HG02610 (cell line): ENCODE measurements around the gene HOXD13.

Experiments used
- ATAC-seq: cut with Tn5 transposase; IDR thresholded peaks from one replicate; pipeline ENCODE4 v1.9.1; 2021; ENCODE audit warnings: mild to moderate bottlenecking, moderate library complexity; ENCODE audit not compliant: unreplicated experiment

The HOXD13 gene

DNA sequence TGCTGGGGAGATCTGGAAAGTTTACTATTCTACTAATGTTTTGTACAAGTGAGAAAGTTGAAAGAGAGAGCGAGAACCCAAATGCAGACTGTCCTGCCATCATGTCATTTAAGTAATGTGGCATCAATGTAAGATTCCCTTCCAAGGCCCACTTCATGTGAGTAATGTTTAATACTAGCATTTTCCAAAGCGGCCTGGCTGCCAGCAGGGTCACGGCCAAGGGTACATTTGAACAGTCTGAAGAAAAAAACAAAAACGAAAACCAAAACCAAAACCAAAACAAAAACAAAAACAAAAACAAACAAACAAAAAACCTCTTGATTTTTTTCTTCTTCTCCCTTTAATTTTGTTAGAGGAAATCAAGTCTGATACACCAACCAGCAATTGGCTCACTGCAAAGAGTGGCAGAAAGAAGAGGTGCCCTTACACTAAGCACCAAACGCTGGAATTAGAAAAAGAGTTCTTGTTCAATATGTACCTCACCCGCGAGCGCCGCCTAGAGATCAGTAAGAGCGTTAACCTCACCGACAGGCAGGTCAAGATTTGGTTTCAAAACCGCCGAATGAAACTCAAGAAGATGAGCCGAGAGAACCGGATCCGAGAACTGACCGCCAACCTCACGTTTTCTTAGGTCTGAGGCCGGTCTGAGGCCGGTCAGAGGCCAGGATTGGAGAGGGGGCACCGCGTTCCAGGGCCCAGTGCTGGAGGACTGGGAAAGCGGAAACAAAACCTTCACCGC lies 26.2 kb downstream of the HOXD13 start:
- ATAC-seq, result no peak

DNA sequence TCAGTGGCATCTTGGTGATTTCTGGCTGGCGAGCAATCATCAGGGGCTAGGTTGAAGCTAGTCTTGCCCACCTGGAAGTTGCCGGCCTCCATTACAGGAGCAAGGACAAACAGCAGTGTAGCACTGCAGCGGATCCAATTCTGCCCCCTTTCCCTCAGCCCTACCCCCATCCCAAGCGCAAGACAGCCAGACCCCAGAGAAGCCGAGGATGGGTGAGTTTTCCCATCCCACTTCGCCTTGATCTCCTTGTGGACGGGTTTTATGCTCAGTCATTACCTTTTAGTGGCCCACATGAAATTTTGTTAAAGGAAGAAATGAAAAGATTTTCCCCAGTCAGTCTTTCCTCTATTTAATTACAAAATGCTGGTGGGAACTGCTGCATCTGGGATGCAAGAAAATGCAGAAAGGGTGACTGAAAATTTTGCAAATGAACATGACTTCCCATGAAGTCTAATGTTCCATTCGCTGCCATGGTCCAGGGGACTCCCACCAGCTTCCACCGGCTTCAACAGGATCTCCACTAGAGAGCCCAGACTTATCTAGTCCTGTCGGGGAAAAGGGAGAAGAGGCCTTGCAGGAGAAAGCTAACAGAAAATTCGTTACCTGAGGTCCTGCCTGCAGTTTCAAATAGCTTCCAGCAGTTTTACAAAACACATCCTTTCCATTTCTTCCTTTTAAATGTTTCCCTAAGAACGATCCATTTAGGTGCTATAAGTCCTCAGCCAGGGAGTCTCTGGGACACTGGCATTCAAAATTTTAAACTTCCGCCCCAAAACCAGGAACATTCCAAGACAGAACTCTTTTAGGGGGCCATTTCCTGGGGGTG lies 28.1 kb downstream of the HOXD13 start:
- no peak for ATAC-seq

DNA sequence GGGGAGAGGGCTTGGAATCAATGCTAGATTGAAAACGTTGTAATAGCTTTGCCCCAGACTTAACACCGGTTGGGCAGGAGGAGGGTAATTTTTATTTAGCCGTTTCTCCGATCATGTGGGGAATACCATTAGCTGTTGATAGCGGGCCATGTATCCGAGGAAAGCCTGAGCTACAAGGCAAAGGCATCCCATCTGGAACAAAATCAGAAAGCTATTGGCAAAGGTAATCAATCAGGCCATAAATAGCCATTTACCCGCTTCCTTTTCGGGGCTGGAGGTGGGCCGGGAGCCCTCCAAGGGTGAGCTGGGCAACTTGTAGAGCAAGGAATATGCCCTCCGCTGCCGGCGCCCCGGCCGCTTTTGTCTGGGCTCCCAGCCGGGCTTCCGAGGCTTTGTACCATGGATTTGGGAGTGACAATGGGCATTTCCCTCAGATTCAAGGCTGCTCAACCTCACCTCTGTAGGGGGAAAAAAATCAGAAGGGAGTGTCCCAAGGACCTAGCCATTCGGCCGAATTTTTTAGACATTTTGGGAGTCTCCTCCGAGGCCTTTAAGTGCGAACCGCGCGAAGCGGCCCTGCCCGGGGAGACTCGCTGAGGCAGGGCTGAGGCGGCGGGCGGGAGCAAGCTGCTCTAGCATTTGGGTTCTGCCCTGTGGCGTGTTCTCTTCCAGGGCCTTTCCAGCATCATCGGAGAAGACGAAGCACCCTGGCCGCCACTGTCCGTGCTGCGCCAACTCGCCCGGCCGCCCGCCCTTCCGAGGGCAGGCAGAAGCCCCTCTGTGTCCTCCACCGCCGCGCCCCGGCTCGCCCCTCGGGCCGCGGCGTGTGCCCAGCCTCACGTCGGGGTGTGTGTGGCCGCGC lies 28.9 kb downstream of the HOXD13 start:
- ATAC-seq, result no peak

DNA sequence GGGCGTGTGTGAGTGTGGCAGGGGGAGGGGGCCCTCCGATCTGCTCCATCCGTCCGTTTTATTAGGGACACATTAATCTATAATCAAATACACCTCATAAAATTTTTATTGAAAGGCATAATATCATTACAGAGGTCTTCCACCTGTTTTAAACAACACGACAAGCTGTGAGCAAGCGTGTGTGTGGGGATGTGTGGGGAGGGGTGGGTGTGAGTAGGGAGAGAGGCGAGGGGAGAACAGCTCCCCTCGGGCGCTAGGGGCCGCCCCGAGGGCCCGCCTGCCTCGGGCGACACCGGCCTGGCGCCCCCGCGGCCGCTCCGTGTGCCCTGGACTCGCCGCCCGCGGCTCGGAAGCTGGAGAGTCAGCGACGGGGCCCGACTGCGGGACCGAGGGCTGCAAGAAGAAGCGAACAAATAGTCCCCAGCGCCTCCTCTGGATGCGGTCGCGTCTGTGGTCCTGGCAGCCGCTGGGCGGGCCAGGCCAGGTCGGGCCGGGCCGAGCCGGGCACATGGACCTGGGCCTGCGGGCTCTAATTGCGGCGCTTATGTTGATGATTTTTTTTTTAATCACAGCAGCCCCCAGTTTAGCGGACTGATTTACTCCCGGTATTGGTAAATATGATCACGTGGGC lies 29.6 kb downstream of the HOXD13 start:
- no peak for ATAC-seq

DNA sequence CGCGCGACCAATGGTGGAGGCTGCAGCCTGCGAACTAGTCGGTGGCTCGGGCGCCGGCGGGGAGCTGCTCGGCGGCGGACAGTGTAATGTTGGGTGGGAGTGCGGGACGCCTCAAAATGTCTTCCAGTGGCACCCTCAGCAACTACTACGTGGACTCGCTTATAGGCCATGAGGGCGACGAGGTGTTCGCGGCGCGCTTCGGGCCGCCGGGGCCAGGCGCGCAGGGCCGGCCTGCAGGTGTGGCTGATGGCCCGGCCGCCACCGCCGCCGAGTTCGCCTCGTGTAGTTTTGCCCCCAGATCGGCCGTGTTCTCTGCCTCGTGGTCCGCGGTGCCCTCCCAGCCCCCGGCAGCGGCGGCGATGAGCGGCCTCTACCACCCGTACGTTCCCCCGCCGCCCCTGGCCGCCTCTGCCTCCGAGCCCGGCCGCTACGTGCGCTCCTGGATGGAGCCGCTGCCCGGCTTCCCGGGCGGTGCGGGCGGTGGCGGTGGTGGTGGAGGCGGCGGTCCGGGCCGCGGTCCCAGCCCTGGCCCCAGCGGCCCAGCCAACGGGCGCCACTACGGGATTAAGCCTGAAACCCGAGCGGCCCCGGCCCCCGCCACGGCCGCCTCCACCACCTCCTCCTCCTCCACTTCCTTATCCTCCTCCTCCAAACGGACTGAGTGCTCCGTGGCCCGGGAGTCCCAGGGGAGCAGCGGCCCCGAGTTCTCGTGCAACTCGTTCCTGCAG lies 30.3 kb downstream of the HOXD13 start, which contains the start of gene HOXD9:
TSS of gene HOXD9 (plus strand) at position 37 of the 728 bp plus-strand sequence. CDS start at position 87, 50 bp downstream.
- ATAC-seq, result no peak

DNA sequence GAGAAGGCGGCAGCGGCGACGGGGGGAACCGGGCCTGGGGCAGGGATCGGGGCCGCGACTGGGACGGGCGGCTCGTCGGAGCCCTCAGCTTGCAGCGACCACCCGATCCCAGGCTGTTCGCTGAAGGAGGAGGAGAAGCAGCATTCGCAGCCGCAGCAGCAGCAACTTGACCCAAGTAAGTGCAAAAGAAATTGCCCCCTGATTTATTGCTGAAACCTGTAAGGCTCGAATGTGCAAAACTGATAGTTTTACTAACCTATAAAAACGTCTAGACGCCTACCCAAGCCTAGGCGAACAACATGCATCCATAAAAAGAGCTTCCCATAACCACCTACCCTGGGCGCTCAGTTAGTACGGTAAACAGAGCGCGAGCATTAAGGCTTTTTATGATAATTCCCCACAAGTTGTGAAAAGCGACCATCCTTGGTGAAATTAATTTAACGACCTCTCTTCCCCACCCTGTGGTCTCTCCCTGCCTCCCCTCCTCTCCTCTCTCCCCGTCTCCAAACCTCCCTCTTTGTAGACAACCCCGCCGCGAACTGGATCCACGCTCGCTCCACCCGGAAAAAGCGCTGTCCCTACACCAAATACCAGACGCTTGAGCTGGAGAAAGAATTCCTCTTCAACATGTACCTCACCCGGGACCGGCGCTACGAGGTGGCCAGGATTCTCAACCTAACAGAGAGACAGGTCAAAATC lies 31.0 kb downstream of the HOXD13 start:
- ATAC-seq, result no peak

DNA sequence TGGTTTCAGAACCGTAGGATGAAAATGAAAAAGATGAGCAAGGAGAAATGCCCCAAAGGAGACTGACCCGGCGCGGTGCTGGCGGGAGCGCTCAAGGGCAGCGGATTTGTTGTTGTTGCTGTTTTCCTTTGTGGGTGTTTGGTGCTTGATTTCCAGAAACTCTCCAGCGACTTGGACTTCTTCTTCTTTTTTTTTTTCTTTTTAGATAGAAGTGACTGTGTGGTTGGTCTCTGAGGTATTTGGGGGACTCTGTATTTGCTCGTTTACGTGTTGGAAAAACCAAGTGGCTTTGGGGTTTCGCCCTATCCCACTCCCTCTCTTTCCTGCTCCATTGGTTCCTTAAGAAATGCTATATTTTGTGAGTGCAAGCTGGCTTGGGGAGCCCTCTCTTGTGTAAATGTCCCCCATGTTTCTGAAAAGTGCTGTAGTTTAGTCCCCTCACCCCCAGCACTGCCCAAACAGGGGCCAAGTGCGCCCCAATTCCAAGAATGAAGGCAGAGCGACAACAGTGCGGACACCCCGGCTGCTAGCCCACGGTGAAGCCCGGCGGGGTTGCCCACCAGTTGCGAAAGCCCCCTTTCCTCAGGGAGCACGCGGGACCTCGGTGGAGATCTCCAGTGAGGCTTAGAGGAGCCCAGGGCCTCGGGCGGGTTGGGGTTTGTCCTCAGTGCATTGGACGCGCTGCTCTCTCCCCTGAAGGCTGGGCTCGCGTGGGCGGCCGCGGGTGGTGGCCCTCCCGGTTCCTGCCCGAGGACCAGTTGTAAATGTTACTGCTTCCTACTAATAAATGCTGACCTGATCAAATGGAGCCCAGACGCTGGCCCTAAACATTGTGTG lies 31.8 kb downstream of the HOXD13 start:
- ATAC-seq, result no peak

DNA sequence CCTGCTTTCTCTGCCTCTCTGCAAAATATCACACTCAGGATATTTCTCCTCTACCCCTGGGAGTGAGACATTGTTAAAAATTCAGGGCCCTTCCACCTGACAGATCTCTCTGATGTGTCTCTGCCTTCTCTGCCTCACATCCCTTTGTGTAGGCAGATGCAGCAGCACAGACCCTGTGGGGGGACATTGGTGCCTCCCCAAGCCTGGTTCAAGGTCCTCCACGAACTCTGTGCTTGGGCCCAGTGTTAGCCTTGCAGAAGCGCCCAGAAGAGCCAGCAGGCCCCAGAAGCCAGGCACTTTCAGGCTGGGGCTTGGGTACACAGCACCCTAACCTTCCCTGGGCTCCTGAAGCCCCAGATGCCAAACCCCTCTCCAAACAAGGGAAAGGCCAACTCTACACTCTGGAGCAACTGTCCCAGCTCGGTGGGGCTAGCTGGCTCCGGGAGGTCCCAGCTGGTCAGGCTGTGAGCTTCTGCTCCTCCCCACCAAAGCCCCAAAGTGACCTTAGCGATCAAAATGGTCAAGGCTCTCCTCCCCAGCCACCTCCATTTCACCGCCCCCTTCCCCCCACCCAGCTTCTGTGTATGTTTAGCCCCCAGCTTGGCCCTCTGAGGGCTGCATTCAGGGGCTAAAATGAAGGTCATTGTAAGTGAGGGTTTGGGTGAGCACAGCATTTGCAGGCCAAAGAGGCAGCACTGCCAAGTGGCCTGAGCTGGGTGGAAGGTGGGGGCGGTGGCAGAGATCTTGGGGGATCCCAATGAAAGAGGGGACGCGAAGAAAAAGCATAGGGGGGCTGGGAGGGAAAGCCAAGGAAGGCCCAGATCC lies 32.6 kb downstream of the HOXD13 start:
- no peak for ATAC-seq

DNA sequence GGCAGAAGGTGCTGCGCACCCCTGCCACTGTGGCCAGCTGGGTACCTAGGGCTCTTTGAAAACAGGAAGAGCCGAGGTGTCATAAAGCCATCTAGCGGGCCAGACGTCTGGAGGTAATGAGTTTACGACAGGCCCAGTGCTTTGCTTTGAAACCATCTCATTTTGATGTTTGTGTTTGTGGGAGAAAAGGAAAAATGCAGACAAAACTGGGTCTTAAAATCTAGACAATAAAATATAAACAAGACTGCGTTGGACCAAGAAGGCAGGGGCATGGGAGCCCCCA lies 33.2 kb downstream of the HOXD13 start:
- no peak for ATAC-seq

DNA sequence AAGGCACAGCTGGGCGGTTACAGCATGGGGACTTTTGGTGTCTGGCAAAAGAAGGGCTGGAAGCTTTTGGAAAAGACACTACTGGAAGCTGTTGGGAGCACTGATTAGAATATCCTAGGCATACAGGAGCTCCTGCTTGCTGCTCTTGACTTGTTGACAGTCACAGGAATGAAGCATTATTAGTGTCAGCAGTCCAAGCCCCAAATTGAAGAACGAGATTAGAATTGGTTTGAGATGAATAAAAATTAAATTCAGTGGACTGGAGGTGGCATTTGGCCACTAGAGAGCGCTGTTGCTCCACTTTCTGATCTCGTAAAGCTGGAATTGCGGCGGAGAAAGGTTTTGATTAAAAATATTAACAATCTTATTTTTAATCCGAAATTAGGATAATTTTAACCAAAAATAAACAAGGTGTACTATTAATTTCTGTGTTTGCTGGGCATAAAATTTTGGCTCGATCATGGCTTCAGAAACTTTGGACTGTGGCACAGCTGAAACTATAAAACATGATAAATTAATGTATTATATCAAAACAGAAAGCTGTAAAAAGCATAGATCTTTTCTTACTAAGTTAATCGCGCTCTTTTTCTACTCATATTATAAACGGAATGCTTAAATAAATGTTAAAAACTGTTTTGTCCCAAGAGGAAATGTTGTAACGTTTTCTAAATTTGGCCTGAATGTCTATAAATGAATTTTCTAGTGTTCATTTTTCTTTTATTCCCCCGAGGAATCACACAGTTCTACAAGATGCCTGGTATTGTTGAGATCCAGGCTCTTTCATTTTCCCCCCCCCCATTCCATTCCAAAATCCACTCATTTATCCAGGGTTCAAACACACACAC lies 34.6 kb downstream of the HOXD13 start:
- no peak for ATAC-seq

DNA sequence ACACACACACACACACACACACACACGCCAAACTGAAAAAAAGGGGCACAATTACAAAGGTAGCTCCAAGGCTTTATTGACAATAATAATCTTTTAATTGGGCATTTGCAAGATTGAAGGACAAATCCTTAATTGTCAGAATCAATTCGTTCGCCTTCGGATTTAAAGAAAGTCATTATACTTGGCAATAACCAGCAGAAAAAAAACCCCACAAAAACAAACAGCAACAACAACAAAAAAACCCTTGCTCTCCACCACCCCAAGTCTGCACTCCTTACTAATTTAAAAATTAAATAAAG lies 35.2 kb downstream of the HOXD13 start:
- no peak for ATAC-seq

DNA sequence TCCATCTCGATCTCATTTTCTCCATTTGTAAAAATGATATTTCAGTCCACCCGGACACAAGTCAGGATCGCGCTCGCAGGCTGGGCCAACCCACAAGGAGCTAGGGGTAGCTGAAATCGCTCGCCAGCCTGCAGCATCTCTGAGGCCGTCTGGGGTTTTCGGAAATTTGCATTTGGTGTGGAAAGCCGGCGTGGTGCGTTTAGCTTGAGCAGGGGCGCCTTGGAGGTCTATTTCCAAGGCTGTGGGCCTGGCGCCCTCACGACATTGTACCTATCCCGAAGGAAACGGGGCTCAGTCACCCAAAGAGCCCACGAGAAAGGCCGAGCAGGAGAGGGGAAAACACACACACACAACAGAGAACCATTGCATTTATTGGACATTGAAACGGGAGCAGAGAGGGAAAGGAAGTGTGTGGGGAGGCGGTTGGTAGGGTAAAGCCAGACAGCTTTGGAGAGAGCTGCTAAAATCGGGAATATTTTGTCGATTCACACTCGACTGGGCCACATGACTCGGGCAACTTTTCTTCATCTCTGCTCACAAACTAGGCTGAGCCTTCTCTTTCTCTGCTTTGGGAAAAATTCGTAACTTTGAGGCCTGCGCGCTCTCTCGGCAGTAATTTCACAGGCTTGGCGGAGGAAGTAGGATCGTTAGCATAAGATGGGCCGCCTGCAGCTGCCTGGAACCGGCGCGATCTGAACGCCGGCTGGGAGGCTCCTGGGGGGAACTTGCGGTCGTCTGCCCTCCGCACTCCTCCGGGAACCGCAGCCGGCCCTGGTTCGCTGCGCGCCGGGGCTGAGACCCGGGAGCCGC lies 35.9 kb downstream of the HOXD13 start:
- no peak for ATAC-seq

DNA sequence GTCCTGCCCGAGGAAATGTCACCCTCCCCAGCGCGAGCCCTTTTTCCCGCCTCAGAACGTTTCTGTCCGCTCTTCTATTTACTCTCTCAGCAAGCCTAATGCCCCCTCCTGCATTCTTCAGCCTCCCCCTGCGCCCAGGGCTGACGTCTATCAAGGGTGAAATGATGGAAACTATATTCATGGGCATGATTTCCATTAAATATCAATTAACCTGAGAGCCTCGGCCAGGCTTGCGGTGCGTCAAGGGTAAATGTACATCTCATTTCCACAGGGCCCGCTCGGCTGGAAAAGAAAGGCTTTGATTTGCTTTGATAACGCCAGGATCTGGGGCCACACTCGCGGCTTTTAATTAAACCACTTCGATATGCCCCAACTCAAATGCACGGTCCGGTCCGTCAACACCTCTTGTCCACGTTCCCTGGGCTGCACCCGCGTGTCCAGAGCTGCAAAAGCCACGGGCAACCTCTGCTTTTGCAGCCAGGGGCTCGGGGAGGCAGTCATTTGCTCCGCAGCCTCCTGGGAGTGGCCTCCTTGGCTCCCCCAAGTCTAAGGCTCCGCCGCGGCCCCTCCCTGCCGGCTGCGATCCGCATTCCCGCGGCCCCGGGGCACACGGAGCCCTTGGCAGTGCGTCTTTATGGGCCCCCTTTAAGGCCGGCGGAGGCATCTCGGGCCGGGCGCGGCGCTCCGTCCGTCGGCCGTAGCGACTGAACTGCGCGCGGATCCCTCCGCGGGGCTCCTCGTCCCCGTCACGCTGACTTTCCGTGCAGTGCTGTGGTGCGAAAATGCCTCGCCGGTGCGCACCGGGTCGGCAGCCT lies 36.7 kb downstream of the HOXD13 start, which contains the start of gene HOXD8:
TSS of gene HOXD8 (plus strand) at position 724 of the 815 bp plus-strand sequence. CDS start 662 bp downstream, outside the sequence.
- ATAC-seq, result no peak

DNA sequence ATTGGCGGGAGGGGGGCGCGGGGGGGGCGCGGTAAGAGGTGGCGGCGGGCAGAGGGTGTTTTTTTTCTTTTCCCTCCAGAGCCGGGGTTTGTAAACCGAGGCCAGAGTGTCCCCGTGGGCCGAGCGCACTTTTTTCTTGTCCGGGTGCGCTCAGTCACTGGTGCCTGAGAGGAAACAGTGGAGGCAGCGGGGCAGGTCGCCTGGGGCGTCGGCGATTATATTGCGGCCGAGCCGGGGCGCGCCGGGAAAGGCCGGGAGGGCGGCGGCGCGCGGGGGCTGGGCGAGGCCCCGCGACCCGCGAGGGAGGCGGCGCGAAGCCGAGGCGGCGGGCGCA lies 37.3 kb downstream of the HOXD13 start:
- ATAC-seq, result no peak

DNA sequence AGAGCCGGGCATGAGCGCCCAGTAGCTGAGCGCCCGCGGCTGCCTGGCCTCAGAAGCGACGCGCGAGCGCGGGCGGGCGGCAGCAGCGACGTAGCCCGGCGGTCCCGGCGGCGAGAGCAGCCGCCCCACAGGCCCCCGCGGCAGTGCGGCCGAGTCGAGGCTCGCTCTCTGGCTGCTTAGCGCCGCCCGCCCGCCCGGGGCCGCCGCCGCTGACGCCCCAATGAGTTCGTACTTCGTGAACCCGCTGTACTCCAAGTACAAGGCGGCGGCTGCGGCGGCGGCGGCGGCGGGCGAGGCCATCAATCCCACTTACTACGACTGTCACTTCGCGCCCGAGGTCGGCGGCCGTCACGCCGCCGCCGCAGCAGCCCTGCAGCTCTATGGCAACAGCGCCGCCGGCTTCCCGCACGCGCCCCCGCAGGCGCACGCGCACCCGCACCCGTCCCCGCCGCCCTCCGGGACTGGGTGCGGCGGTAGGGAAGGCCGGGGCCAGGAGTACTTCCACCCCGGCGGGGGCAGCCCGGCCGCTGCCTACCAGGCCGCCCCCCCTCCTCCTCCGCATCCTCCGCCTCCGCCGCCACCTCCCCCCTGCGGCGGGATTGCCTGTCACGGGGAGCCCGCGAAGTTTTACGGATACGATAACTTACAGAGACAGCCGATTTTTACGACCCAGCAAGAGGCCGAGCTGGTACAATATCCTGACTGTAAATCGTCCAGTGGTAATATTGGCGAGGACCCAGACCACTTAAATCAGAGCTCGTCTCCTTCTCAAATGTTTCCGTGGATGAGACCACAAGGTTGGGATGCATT lies 37.8 kb downstream of the HOXD13 start:
- no peak for ATAC-seq
